H7 (cell line): ENCODE results near the gene SERF2. TPM values are rescaled to one million over a fixed set of nuclear protein-coding genes. Genes with fewer than 3 reads are reported as not detected.
A peak's percentile ranks its signal among the peaks of the same experiment; 100 is the strongest.

Experiments
- DNase-seq: peaks from one replicate; pipeline ENCODE4 v3.0.0; 2012
- H3K27me3 ChIP-seq: 2 replicates; pipeline ENCODE4 v1.6.0; 2011; ENCODE audit warnings: mild to moderate bottlenecking, low read length; ENCODE audit not compliant: control insufficient read depth, insufficient read depth
- H3K36me3 ChIP-seq: replicated peaks from 2 replicates; pipeline ENCODE4 v1.5.1; 2011; ENCODE audit warnings: low read length; ENCODE audit not compliant: control insufficient read depth, insufficient read depth
- H3K4me3 ChIP-seq: 2 replicates; pipeline ENCODE4 v1.5.1; 2011; ENCODE audit warnings: low read depth, mild to moderate bottlenecking, control low read depth, low read length, moderate library complexity; ENCODE audit not compliant: insufficient read depth
- total RNA-seq: library from RNA; depleted of rRNA; stranded (reverse); fragments of >200 nt; shearing (Covaris generic); gene quantifications from 2 replicates; pipeline ENCODE4 v1.2.3, GENCODE V29; 2014

Gene SERF2
- total RNA-seq, 1 experiment from 2014 or later = 456 TPM

GRCh38 chr15:43776101-43776717, 15.9 kb upstream of the SERF2 start:
- Histone ChIP-seq H3K36me3 (peaks cover 13% of the 10 kb centered on the region), H3K27me3 (no peaks in the 10 kb centered on the region; the same call in 1 of the 2 replicates), H3K4me3 (peak overlapping the region; percentile 77)
- DNase-seq = peak; percentile 76

- Histone ChIP-seq H3K36me3 (peaks cover 7% of the 10 kb centered on the region), H3K4me3 (peak within 1 kb of the TSS; percentile 77), H3K27me3 (no peaks in the 10 kb centered on the region; the same call in 1 of the 2 replicates)
- peak; percentile 88 for DNase-seq
Measured at GRCh38 chr15:43776718-43777266, 15.3 kb upstream of the SERF2 start, which contains the start of gene ELL3. TSS of gene ELL3 (minus strand) at chr15:43776966. CDS start at chr15:43776901, 65 bp downstream.

- Histone ChIP-seq H3K27me3 (no peaks in the 10 kb centered on the region; the same call in 1 of the 2 replicates), H3K4me3 (peak overlapping the region; percentile 77), H3K36me3 (peaks cover 3% of the 10 kb centered on the region)
- peak; percentile 83 for DNase-seq
Measured at GRCh38 chr15:43777267-43777914, 14.7 kb upstream of the SERF2 start.

- no peak for DNase-seq
- H3K4me3 ChIP-seq = no peak overlapping the region
- no peaks in the 10 kb centered on the region; the same call in 1 of the 2 replicates for H3K27me3 ChIP-seq
- H3K36me3 ChIP-seq = no peaks in the 10 kb centered on the region; the same call in 1 of the 2 replicates
Measured at GRCh38 chr15:43779016-43779415, 13.1 kb upstream of the SERF2 start.

- no peak for DNase-seq
- H3K27me3 ChIP-seq = no peaks in the 10 kb centered on the region
Measured at GRCh38 chr15:43789409-43789808, 2.7 kb upstream of the SERF2 start.

GRCh38 chr15:43792761-43793476, 799 bp downstream of the SERF2 start:
- Histone ChIP-seq H3K36me3 (peaks cover 22% of the 10 kb centered on the region), H3K4me3 (peak overlapping the region; percentile 99), H3K27me3 (no peaks in the 10 kb centered on the region)
- peak; percentile 61 for DNase-seq

More at GRCh38 chr15:43789409-43789808, 2.7 kb upstream of the SERF2 start:
- H3K36me3 ChIP-seq = peaks cover 11% of the 10 kb centered on the region
- H3K4me3 ChIP-seq = no peak overlapping the region

GRCh38 chr15:43793647-43794046, 1.5 kb downstream of the SERF2 start:
- Histone ChIP-seq H3K4me3 (no peak overlapping the region), H3K36me3 (peaks cover 22% of the 10 kb centered on the region), H3K27me3 (no peaks in the 10 kb centered on the region)
- no peak for DNase-seq

GRCh38 chr15:43794269-43795037, 2.3 kb downstream of the SERF2 start:
- no peaks in the 10 kb centered on the region for H3K27me3 ChIP-seq
- no peak overlapping the region for H3K4me3 ChIP-seq
- DNase-seq = no peak
- H3K36me3 ChIP-seq = peaks cover 22% of the 10 kb centered on the region

GRCh38 chr15:43795197-43795596, 3.1 kb downstream of the SERF2 start:
- no peaks in the 10 kb centered on the region for H3K27me3 ChIP-seq
- DNase-seq = peak; percentile 30
- no peak overlapping the region for H3K4me3 ChIP-seq
- H3K36me3 ChIP-seq = peaks cover 22% of the 10 kb centered on the region

- no peaks in the 10 kb centered on the region for H3K27me3 ChIP-seq
- H3K36me3 ChIP-seq = peaks cover 22% of the 10 kb centered on the region
- H3K4me3 ChIP-seq = no peak overlapping the region
- peak; percentile 72 for DNase-seq
Measured at GRCh38 chr15:43795997-43796396, 3.9 kb downstream of the SERF2 start.

GRCh38 chr15:43796566-43796965, 4.4 kb downstream of the SERF2 start:
- Histone ChIP-seq H3K4me3 (no peak overlapping the region), H3K36me3 (peaks cover 22% of the 10 kb centered on the region), H3K27me3 (no peaks in the 10 kb centered on the region)
- no peak for DNase-seq

GRCh38 chr15:43799209-43799944, 7.3 kb downstream of the SERF2 start:
- peaks cover 14% of the 10 kb centered on the region for H3K36me3 ChIP-seq
- no peaks in the 10 kb centered on the region for H3K27me3 ChIP-seq
- no peak overlapping the region for H3K4me3 ChIP-seq
- DNase-seq = peak; percentile 38

GRCh38 chr15:43799945-43800285, 7.8 kb downstream of the SERF2 start, which contains the start of gene SERINC4:
TSS of gene SERINC4 (minus strand) at chr15:43800220. CDS start at chr15:43799986, 234 bp downstream.
- Histone ChIP-seq H3K36me3 (peaks cover 14% of the 10 kb centered on the region), H3K4me3 (peak within 1 kb of the TSS; percentile 72), H3K27me3 (no peaks in the 10 kb centered on the region)
- DNase-seq = peak; percentile 52
